WTC11 (cell line): ENCODE measurements around the gene RFPL4AL1. TPM values are rescaled to one million over a fixed set of nuclear protein-coding genes. Genes with fewer than 3 reads are reported as not detected.
"Not testable (repeated sequence)": the region's sequence is repeated elsewhere in the genome, so short reads cannot be mapped to it uniquely, and the experiment has no call there.

Experiments used
- ATAC-seq: fragments of 200-7000 bp; cut with Tn5 transposase; 2 replicates; pipeline ENCODE4 v1.10.0; 2021; ENCODE audit warnings: mild to moderate bottlenecking, moderate library complexity
- Bru-seq: library from RNA; stranded (reverse); fragments of 400-500 nt; gene quantifications from one replicate; lab custom pipeline; 2021; lab: Mats Ljungman, UMichigan
- CTCF ChIA-PET: fragments of 300-600 bp; sonication (Branson Sonifier 250); formaldehyde crosslinking; loops from one replicate; lab custom pipeline; 2021; ENCODE audit warnings: antibody characterized with exemption; lab: Charles Lee
- POLR2A ChIA-PET: fragments of 350-600 bp; sonication (Branson Sonifier 250); formaldehyde crosslinking; loops from one replicate; lab custom pipeline; 2021; ENCODE audit warnings: antibody characterized with exemption; lab: Charles Lee
- DNase-seq: peaks from one replicate; pipeline ENCODE4 v3.0.0; 2021; ENCODE audit warnings: low spot score
- H3K27ac Mint-ChIP-seq: 2 replicates; pipeline ENCODE4 v1.8.0; 2021; ENCODE audit warnings: mixed read lengths
- H3K27me3 Mint-ChIP-seq: 2 replicates; pipeline ENCODE4 v1.8.0; 2021; ENCODE audit warnings: low read depth, mild to moderate bottlenecking, moderate library complexity, mixed read lengths
- H3K36me3 Mint-ChIP-seq: 2 replicates; pipeline ENCODE4 v1.8.0; 2021; ENCODE audit warnings: mixed read lengths
- H3K4me1 Mint-ChIP-seq: 2 replicates; pipeline ENCODE4 v1.8.0; 2022; ENCODE audit warnings: mixed read lengths
- H3K4me3 Mint-ChIP-seq: 2 replicates; pipeline ENCODE4 v1.8.0; 2021; ENCODE audit warnings: mild to moderate bottlenecking, moderate library complexity, mixed read lengths
- H3K9me3 Mint-ChIP-seq: 2 replicates; pipeline ENCODE4 v1.8.0; 2021; ENCODE audit warnings: mixed read lengths
- ATF3 ChIP-seq: sonication (generic); formaldehyde crosslinking; conservative IDR thresholded peaks from 2 replicates; pipeline ENCODE4 v1.8.1; 2022; ENCODE audit warnings: mild to moderate bottlenecking, missing genetic modification reagents
- ATF6 ChIP-seq: sonication (generic); formaldehyde crosslinking; IDR thresholded peaks from 2 replicates; pipeline ENCODE4 v1.8.1; 2023; ENCODE audit warnings: mild to moderate bottlenecking, missing genetic modification reagents
- FOXK1 ChIP-seq: sonication (generic); formaldehyde crosslinking; IDR thresholded peaks from 2 replicates; pipeline ENCODE4 v1.8.0; 2022; ENCODE audit warnings: mild to moderate bottlenecking, moderate library complexity, missing genetic modification reagents
- IRF2 ChIP-seq: sonication (generic); formaldehyde crosslinking; IDR thresholded peaks from 2 replicates; pipeline ENCODE4 v1.8.0; 2022; ENCODE audit warnings: low read depth, missing genetic modification reagents, borderline replicate concordance
- NR2C2 ChIP-seq: sonication (generic); formaldehyde crosslinking; IDR thresholded peaks from 2 replicates; pipeline ENCODE4 v1.8.0; 2022; ENCODE audit warnings: mild to moderate bottlenecking, missing genetic modification reagents
- PRRX2 ChIP-seq: fragments of 250-450 bp; sonication (Bioruptor Pico); IDR thresholded peaks from 2 replicates; pipeline ENCODE4 v1.8.0; 2021; ENCODE audit warnings: mild to moderate bottlenecking
- STAT6 ChIP-seq: sonication (generic); formaldehyde crosslinking; conservative IDR thresholded peaks from 2 replicates; pipeline ENCODE4 v1.8.1; 2023; ENCODE audit warnings: mild to moderate bottlenecking, low read depth, missing genetic modification reagents, moderate library complexity
- TEAD4 ChIP-seq: sonication (generic); formaldehyde crosslinking; IDR thresholded peaks from 2 replicates; pipeline ENCODE4 v1.8.0; 2022; ENCODE audit warnings: mild to moderate bottlenecking, missing genetic modification reagents
- USF1 ChIP-seq: sonication (generic); formaldehyde crosslinking; IDR thresholded peaks from 2 replicates; pipeline ENCODE4 v1.8.0; 2022; ENCODE audit warnings: mild to moderate bottlenecking, missing genetic modification reagents
- USF2 ChIP-seq: sonication (generic); formaldehyde crosslinking; IDR thresholded peaks from 2 replicates; pipeline ENCODE4 v1.8.1; 2023; ENCODE audit warnings: mild to moderate bottlenecking, missing genetic modification reagents, moderate library complexity
- ZNF138 ChIP-seq: sonication (generic); formaldehyde crosslinking; conservative IDR thresholded peaks from 2 replicates; pipeline ENCODE4 v1.8.1; 2022; ENCODE audit warnings: mild to moderate bottlenecking, moderate library complexity, missing genetic modification reagents
- ZNF425 ChIP-seq: fragments of 250-450 bp; sonication (Bioruptor Pico); conservative IDR thresholded peaks from 2 replicates; pipeline ENCODE4 v1.9.0; 2021; ENCODE audit warnings: mild to moderate bottlenecking
- long read RNA-seq, 3 experiments: library from RNA in 1 of 3; library from capped mRNA in 1 of 3; library from polyadenylated mRNA in 1 of 3; unstranded in 2 of 3; stranded (forward) in 1 of 3; transcript quantifications; one replicate each; pipeline ENCODE4 v2.0.0, GENCODE V29; 2021
- total RNA-seq: library from RNA; stranded (reverse); gene quantifications from 3 replicates; pipeline ENCODE4 v1.2.3, GENCODE V29; 2021

RFPL4AL1 gene
- total RNA-seq, result not detected in 3 replicates
- Bru-seq, nascent RNA, result not detected
- long read RNA-seq, experiment 1, result 0 reads
- long read RNA-seq, experiment 2, result 0 reads
- long read RNA-seq, experiment 3, result 0 reads

GRCh38 chr19:55768818-55769217, at the start of gene RFPL4AL1:
Gene RFPL4AL1, plus strand, starts transcription at chr19:55769118. Its CDS starts 2,687 bp downstream, at chr19:55771805.
- H3K4me1 Mint-ChIP-seq, DNase-seq, ATAC-seq, H3K27me3 Mint-ChIP-seq, H3K4me3 Mint-ChIP-seq, H3K27ac Mint-ChIP-seq, CTCF ChIA-PET, POLR2A ChIA-PET: not testable (repeated sequence)
- H3K36me3 Mint-ChIP-seq, result peaks cover 57% of the 10 kb centered on the region
- H3K9me3 Mint-ChIP-seq, result peaks cover 70% of the 10 kb centered on the region

- Mint-ChIP-seq H3K4me3 (no peak overlapping the region), H3K27ac (no peak overlapping the region), H3K27me3 (peaks cover 20% of the 10 kb centered on the region), H3K9me3 (peaks cover 85% of the 10 kb centered on the region), H3K4me1 (no peaks in the 10 kb centered on the region), H3K36me3 (peaks cover 64% of the 10 kb centered on the region)
- CTCF ChIA-PET, result no interaction called here
- POLR2A ChIA-PET, result no interaction called here
- no peak for ATAC-seq
- no peak for TF ChIP-seq USF2 (CRISPR knock-in tag)
- no peak for TF ChIP-seq USF1 (CRISPR knock-in tag)
- TF ChIP-seq STAT6 (CRISPR knock-in tag), result no peak
- no peak for TF ChIP-seq ZNF425
- TF ChIP-seq TEAD4 (CRISPR knock-in tag), result no peak
- TF ChIP-seq ZNF138 (CRISPR knock-in tag), result no peak
- DNase-seq, result no peak
Measured at GRCh38 chr19:55720214-55720746, 48.6 kb upstream of the RFPL4AL1 start.

GRCh38 chr19:55720801-55721200, 48.1 kb upstream of the RFPL4AL1 start:
- ATAC-seq, result no peak
- no peak for TF ChIP-seq IRF2 (CRISPR knock-in tag)
- no peak for TF ChIP-seq NR2C2 (CRISPR knock-in tag)
- no peak for TF ChIP-seq ATF3
- TF ChIP-seq PRRX2 (CRISPR knock-in tag), result no peak
- TF ChIP-seq ATF6 (CRISPR knock-in tag), result no peak
- TF ChIP-seq FOXK1 (CRISPR knock-in tag), result no peak
- TF ChIP-seq, all 79 proteins: peak for 0
- H3K27ac Mint-ChIP-seq, result no peak overlapping the region
- peaks cover 20% of the 10 kb centered on the region for H3K27me3 Mint-ChIP-seq
- H3K4me3 Mint-ChIP-seq, result no peak overlapping the region
- H3K36me3 Mint-ChIP-seq, result peaks cover 63% of the 10 kb centered on the region
- DNase-seq, result no peak
- ChIA-PET CTCF (no interaction called here), POLR2A (no interaction called here)
- peaks cover 82% of the 10 kb centered on the region for H3K9me3 Mint-ChIP-seq
- no peaks in the 10 kb centered on the region for H3K4me1 Mint-ChIP-seq
